Naive thymus-derived CD8-positive, alpha-beta T cell (primary cell): Measurements from ENCODE around the gene ATOH8. TPM values are rescaled to one million over a fixed set of nuclear protein-coding genes. Genes with fewer than 3 reads are reported as not detected.

ENCODE experiments used
- ATAC-seq, 2 donors: fragments of 150-1000 bp; cut with Tn5 transposase in 1 of 2; sonication (Bioruptor Pico), chemical (Tn5 transposase) in 1 of 2; 1 replicate in 1 of 2; 2 replicates in 1 of 2; pipeline ENCODE4 v1.10.0; 2021; ENCODE audit warnings: mild to moderate bottlenecking in 2 of 2, moderate library complexity in 2 of 2
- POLR2A ChIA-PET: fragments of 350-600 bp; sonication (Branson Sonifier 250); formaldehyde crosslinking; loops from one replicate; lab custom pipeline; 2021; ENCODE audit warnings: antibody characterized with exemption; lab: Charles Lee
- DNase-seq, 10 donors: peaks; one replicate each; pipeline versions ENCODE4 v3.0.0 to v3.0.0-alpha.2; 2020 to 2022
- H3K27ac Mint-ChIP-seq, 10 donors: one replicate each; pipeline ENCODE4 v1.8.0; 2020 to 2022; ENCODE audit warnings: mild to moderate bottlenecking in 10 of 10, mixed read lengths in 10 of 10, moderate library complexity in 4 of 10, inconsistent platforms in 1 of 10
- H3K27me3 Mint-ChIP-seq, 5 donors: one replicate each; pipeline ENCODE4 v1.8.0; 2021 to 2022; ENCODE audit warnings: mixed read lengths in 5 of 5
- H3K36me3 Mint-ChIP-seq, 3 donors: one replicate each; pipeline ENCODE4 v1.8.0; 2020 to 2022; ENCODE audit warnings: mixed read lengths in 3 of 3, mild to moderate bottlenecking in 2 of 3, inconsistent platforms in 1 of 3
- H3K4me1 Mint-ChIP-seq, 4 donors: one replicate each; pipeline ENCODE4 v1.8.0; 2021 to 2022; ENCODE audit warnings: mixed read lengths in 4 of 4
- H3K4me3 Mint-ChIP-seq, 10 donors: one replicate each; pipeline ENCODE4 v1.8.0; 2020 to 2022; ENCODE audit warnings: mild to moderate bottlenecking in 10 of 10, mixed read lengths in 10 of 10, moderate library complexity in 6 of 10, inconsistent platforms in 1 of 10
- H3K9me3 Mint-ChIP-seq, 9 donors: one replicate each; pipeline ENCODE4 v1.8.0; 2020 to 2022; ENCODE audit warnings: mixed read lengths in 9 of 9, mild to moderate bottlenecking in 3 of 9, inconsistent platforms in 1 of 9, moderate library complexity in 1 of 9
- polyA plus RNA-seq, 3 donors: library from polyadenylated mRNA; unstranded; fragments of 300-500 nt; fragmentation: Illumina TruSeq; gene quantifications; one replicate each; pipeline ENCODE4 v1.2.3, GENCODE V29; 2021
- total RNA-seq, 8 experiments: library from RNA in 2 of 8; stranded (reverse) in 2 of 8; gene quantifications; one replicate each; pipeline ENCODE4 v1.2.3 and lab custom pipeline; 2021 to 2026

Gene ATOH8
- total and polyA plus RNA-seq, 5 experiments from 2014 or later = not detected

GRCh38 chr2:85733121-85733960 lies 20.4 kb upstream of the ATOH8 start:
- DNase-seq = no peak
- H3K9me3 Mint-ChIP-seq = no peaks in the 10 kb centered on the region
- H3K36me3 Mint-ChIP-seq = no peaks in the 10 kb centered on the region
- no peak for ATAC-seq
- POLR2A ChIA-PET = no interaction called here
- H3K27ac Mint-ChIP-seq = peak overlapping the region in 1 of 10 donors; percentile 56
- no peak overlapping the region for H3K4me3 Mint-ChIP-seq
- H3K4me1 Mint-ChIP-seq = peaks cover 0 to 6% (median 4%) of the 10 kb centered on the region in 4 donors
- H3K27me3 Mint-ChIP-seq = peaks cover 2 to 12% (median 6%) of the 10 kb centered on the region in 5 donors

- no peaks in the 10 kb centered on the region for H3K36me3 Mint-ChIP-seq
- POLR2A ChIA-PET = no interaction called here
- ATAC-seq = no peak
- H3K27ac Mint-ChIP-seq = no peak overlapping the region
- no peaks in the 10 kb centered on the region for H3K9me3 Mint-ChIP-seq
- H3K4me3 Mint-ChIP-seq = no peak overlapping the region
- H3K4me1 Mint-ChIP-seq = peaks cover 0 to 3% (median 2%) of the 10 kb centered on the region in 4 donors
- H3K27me3 Mint-ChIP-seq = peaks cover 2 to 12% (median 4%) of the 10 kb centered on the region in 5 donors
- no peak for DNase-seq
Measured at GRCh38 chr2:85734015-85734414, 19.8 kb upstream of the ATOH8 start.

GRCh38 chr2:85734942-85735608 lies 18.7 kb upstream of the ATOH8 start:
- no peak for ATAC-seq

GRCh38 chr2:85735691-85736090 lies 18.1 kb upstream of the ATOH8 start:
- POLR2A ChIA-PET = no interaction called here

More at GRCh38 chr2:85734942-85735608, 18.7 kb upstream of the ATOH8 start:
- no peaks in the 10 kb centered on the region for H3K4me1 Mint-ChIP-seq
- H3K9me3 Mint-ChIP-seq = no peaks in the 10 kb centered on the region
- no peak for DNase-seq
- H3K4me3 Mint-ChIP-seq = no peak overlapping the region
- H3K27ac Mint-ChIP-seq = no peak overlapping the region
- POLR2A ChIA-PET = no interaction called here
- H3K36me3 Mint-ChIP-seq = no peaks in the 10 kb centered on the region
- peaks cover 0 to 12% (median 2%) of the 10 kb centered on the region in 5 donors for H3K27me3 Mint-ChIP-seq

GRCh38 chr2:85736456-85737355 lies 17.1 kb upstream of the ATOH8 start:
- Mint-ChIP-seq H3K36me3 (no peaks in the 10 kb centered on the region), H3K4me1 (no peaks in the 10 kb centered on the region), H3K9me3 (no peaks in the 10 kb centered on the region), H3K27me3 (peaks cover 2 to 16% (median 6%) of the 10 kb centered on the region in 5 donors), H3K27ac (no peak overlapping the region), H3K4me3 (no peak overlapping the region)
- POLR2A ChIA-PET = no interaction called here
- ATAC-seq (no peak), DNase-seq (no peak)

More at GRCh38 chr2:85735691-85736090, 18.1 kb upstream of the ATOH8 start:
- ATAC-seq = no peak
- H3K4me3 Mint-ChIP-seq = no peak overlapping the region
- no peak overlapping the region for H3K27ac Mint-ChIP-seq
- H3K27me3 Mint-ChIP-seq = peaks cover 0 to 12% (median 2%) of the 10 kb centered on the region in 5 donors
- H3K9me3 Mint-ChIP-seq = no peaks in the 10 kb centered on the region
- DNase-seq = no peak
- H3K4me1 Mint-ChIP-seq = no peaks in the 10 kb centered on the region
- H3K36me3 Mint-ChIP-seq = no peaks in the 10 kb centered on the region

- POLR2A ChIA-PET = no interaction called here
- DNase-seq (no peak), ATAC-seq (no peak)
- no peaks in the 10 kb centered on the region for H3K9me3 Mint-ChIP-seq
- H3K4me3 Mint-ChIP-seq = no peak overlapping the region
- H3K27ac Mint-ChIP-seq = no peak overlapping the region
- no peaks in the 10 kb centered on the region for H3K4me1 Mint-ChIP-seq
- H3K27me3 Mint-ChIP-seq = peaks cover 4 to 20% (median 14%) of the 10 kb centered on the region in 5 donors
- H3K36me3 Mint-ChIP-seq = no peaks in the 10 kb centered on the region
Measured at GRCh38 chr2:85737481-85737880, 16.3 kb upstream of the ATOH8 start.

- H3K27ac Mint-ChIP-seq = no peak overlapping the region
Measured at GRCh38 chr2:85737961-85738360, 15.8 kb upstream of the ATOH8 start.

GRCh38 chr2:85740193-85740592 lies 13.6 kb upstream of the ATOH8 start:
- Mint-ChIP-seq H3K9me3 (no peaks in the 10 kb centered on the region), H3K36me3 (no peaks in the 10 kb centered on the region), H3K27ac (peak overlapping the region in 1 of 10 donors; percentile 20), H3K4me1 (peaks cover 0 to 3% (median 0%) of the 10 kb centered on the region in 4 donors), H3K4me3 (no peak overlapping the region), H3K27me3 (peaks cover 13 to 33% (median 32%) of the 10 kb centered on the region in 5 donors)
- ATAC-seq (no peak), DNase-seq (no peak)
- POLR2A ChIA-PET = no interaction called here

More at GRCh38 chr2:85737961-85738360, 15.8 kb upstream of the ATOH8 start:
- H3K4me3 Mint-ChIP-seq = no peak overlapping the region
- H3K27me3 Mint-ChIP-seq = peaks cover 8 to 25% (median 19%) of the 10 kb centered on the region in 5 donors
- peaks cover 0 to 3% (median 0%) of the 10 kb centered on the region in 4 donors for H3K4me1 Mint-ChIP-seq
- DNase-seq (no peak), ATAC-seq (no peak)
- no peaks in the 10 kb centered on the region for H3K9me3 Mint-ChIP-seq
- POLR2A ChIA-PET = no interaction called here
- H3K36me3 Mint-ChIP-seq = no peaks in the 10 kb centered on the region

GRCh38 chr2:85741211-85741832 lies 12.5 kb upstream of the ATOH8 start:
- peak overlapping the region in 1 of 10 donors; percentile 67 for H3K27ac Mint-ChIP-seq

GRCh38 chr2:85741833-85742455 lies 11.8 kb upstream of the ATOH8 start:
- POLR2A ChIA-PET = interaction anchor here (0.6 kb wide), 1 partner anchor 80 kb away, joined by 7 read pairs; no protein-coding TSS in a partner anchor
- Mint-ChIP-seq H3K27me3 (peaks cover 13 to 36% (median 30%) of the 10 kb centered on the region in 5 donors), H3K9me3 (no peaks in the 10 kb centered on the region), H3K27ac (no peak overlapping the region), H3K36me3 (no peaks in the 10 kb centered on the region), H3K4me1 (peaks cover 2 to 8% (median 4%) of the 10 kb centered on the region in 4 donors), H3K4me3 (no peak overlapping the region)
- no peak for DNase-seq
- no peak for ATAC-seq

More at GRCh38 chr2:85741211-85741832, 12.5 kb upstream of the ATOH8 start:
- Mint-ChIP-seq H3K9me3 (no peaks in the 10 kb centered on the region), H3K4me3 (no peak overlapping the region), H3K4me1 (peaks cover under 1 to 4% (median 3%) of the 10 kb centered on the region in 4 donors), H3K27me3 (peaks cover 13 to 36% (median 30%) of the 10 kb centered on the region in 5 donors), H3K36me3 (no peaks in the 10 kb centered on the region)
- DNase-seq (no peak), ATAC-seq (no peak)
- POLR2A ChIA-PET = no interaction called here

GRCh38 chr2:85743304-85743978 lies 10.3 kb upstream of the ATOH8 start:
- Mint-ChIP-seq H3K4me3 (no peak overlapping the region), H3K27me3 (peaks cover 13 to 49% (median 32%) of the 10 kb centered on the region in 5 donors), H3K4me1 (peaks cover 2 to 13% (median 6%) of the 10 kb centered on the region in 4 donors), H3K36me3 (no peaks in the 10 kb centered on the region), H3K27ac (peak overlapping the region in 1 of 10 donors; percentile 77), H3K9me3 (no peaks in the 10 kb centered on the region)
- DNase-seq = no peak
- POLR2A ChIA-PET = no interaction called here
- no peak for ATAC-seq
